Renal pelvis (tissue), 4 donors: ENCODE results near the gene SMYD1. TPM values are rescaled to one million over a fixed set of nuclear protein-coding genes. Genes with fewer than 3 reads are reported as not detected.

Experiments
- DNase-seq: peaks from one replicate; pipeline ENCODE4 v3.0.0-alpha.2; 2013
- polyA plus RNA-seq, 3 donors: library from polyadenylated mRNA; unstranded; fragments of 120-200 nt; gene quantifications; one replicate each; pipeline ENCODE4 v1.2.1, GENCODE V29; 2013; ENCODE audit not compliant: insufficient read length in 3 of 3

Gene SMYD1
- polyA plus RNA-seq, 3 donors, result 0.10 to 0.13 TPM; not detected in 1

GRCh38 chr2:88087073-88087472 is 19.4 kb downstream of the SMYD1 start:
- DNase-seq, result no peak

- DNase-seq, result no peak
Measured at GRCh38 chr2:88087763-88088162, 20.1 kb downstream of the SMYD1 start.

DNA sequence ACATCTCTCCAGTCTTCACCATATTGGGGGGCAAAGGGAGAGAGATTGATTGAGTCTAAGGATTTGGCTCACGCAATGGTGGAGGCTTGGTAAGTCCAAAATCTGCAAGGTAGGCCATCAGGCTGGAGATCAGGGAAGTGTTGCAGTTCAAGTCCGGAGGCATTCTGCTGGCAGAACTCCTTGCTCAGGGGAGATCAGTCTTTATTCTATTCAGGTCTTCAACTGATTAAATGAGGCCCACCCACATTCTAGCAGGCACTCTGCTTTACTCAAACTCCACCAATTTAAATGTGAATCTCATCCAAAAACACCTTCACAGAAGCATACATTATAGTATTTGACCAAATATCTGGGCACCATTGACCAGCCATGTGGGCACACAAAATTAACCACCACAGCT is 21.4 kb downstream of the SMYD1 start:
- DNase-seq, result no peak

GRCh38 chr2:88090446-88091283 is 23.0 kb downstream of the SMYD1 start:
- DNase-seq, result no peak

DNA sequence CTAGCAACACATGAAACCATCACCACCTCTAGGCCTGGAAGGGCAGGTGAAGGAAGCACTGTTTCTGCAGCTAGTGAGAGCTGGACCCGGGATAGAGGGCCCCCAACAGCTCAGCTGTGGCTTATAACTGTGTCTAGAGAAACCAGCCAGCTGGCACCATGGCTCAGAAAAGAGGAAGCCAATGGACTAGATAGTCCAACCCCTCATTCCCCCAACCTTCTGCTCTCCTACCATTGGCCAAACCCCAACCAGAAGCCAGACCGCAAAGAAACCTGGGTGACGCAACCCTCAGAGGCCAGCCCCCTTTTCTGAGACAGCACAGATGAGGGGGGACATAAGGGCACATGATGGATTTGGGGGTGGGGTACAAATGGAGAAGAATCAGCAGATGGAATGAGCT is 24.3 kb downstream of the SMYD1 start:
- DNase-seq, result no peak

DNA sequence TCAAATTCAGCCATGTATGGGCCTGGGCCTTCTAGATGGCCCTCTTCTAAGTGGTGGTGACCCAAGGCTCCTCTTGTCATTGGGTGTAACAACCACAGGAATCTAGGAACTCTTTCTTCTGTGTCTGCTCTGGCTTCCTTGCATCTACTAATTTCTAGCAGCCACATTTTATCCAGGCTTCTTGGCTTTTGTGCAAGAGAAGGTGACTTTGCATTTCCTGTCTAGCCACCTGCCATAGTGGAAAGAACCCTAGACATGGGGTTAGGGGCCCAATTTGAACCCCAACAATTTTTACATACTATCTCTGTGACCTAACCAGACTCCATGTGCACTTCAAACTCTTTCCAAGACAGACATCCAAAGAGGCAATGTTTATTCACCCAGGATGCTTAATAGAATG is 25.1 kb downstream of the SMYD1 start:
- DNase-seq, result no peak

DNA sequence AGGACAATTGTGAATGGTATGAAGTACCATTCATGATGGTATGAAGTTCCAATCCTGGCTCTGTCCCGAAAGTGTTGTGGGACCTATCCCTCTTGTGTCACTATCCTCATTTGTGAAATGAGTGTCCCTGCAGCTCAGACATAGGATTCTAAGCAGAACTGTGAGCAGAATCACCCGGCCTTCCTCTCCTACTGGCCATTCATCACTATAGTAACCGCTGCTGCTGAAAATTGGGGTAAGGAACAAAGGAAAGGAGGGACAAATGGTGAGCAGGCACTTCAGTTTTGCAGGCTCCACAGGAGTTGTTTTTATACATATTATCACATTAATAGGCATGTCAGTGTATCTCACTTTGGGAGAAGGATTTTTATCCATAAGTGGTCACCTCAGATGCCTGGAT is 27.4 kb downstream of the SMYD1 start:
- DNase-seq, result no peak

DNA sequence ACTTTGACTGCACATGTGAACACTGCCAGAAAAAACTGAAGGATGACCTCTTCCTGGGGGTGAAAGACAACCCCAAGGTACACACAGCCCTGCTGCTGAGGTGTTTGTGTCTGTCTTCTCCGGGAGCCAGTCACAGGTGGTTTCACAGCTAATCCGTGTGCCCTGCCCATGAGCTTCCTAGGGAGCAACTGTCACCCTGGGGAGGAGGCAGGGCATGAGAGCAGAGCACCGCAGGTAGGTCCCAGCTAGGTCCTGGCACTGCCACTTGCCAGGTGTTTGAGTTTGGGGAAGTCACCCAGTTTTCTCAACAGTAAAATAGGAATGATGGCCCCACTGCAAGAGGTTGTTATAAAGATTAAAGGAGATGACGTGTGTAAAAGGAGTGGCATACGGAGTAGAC is 29.1 kb downstream of the SMYD1 start:
- DNase-seq, result no peak

DNA sequence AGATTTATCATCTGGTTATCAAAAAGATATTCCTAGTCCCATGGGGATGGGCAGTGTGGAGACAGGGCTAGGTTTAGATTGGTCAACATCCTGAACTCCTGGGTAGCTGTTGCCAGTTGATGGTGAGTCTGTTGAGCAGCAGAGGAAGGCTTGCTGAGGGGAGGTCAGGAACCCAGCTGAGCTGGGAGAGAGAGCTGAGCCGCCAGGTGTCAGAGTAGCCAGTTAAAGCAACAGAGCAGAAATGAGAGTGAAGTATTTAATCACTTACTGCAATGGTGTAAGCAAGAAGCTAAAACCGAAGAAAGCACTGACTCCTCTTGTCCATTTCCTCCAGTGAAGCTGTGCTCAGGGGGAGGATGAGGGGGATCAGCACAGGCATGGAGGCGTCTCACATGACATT is 29.6 kb downstream of the SMYD1 start:
- DNase-seq, result no peak

GRCh38 chr2:88097891-88098557 is 30.4 kb downstream of the SMYD1 start:
- DNase-seq, result no peak

DNA sequence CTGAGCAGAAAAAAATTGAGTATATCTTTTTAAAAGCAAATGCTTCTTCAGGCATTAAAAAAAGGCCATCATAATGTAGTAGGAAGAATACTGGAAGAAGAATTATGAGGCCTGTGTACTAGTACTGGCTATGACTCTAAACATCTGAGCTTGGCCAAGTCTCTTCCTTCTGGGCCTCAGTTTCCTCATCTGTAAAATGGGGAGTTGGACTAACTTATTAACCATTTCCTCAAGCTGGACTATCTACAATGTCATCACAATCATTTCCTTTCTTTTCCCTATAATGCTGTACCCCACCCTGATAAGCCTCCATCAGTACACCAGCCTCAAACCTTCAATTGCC is 30.9 kb downstream of the SMYD1 start:
- no peak for DNase-seq

DNA sequence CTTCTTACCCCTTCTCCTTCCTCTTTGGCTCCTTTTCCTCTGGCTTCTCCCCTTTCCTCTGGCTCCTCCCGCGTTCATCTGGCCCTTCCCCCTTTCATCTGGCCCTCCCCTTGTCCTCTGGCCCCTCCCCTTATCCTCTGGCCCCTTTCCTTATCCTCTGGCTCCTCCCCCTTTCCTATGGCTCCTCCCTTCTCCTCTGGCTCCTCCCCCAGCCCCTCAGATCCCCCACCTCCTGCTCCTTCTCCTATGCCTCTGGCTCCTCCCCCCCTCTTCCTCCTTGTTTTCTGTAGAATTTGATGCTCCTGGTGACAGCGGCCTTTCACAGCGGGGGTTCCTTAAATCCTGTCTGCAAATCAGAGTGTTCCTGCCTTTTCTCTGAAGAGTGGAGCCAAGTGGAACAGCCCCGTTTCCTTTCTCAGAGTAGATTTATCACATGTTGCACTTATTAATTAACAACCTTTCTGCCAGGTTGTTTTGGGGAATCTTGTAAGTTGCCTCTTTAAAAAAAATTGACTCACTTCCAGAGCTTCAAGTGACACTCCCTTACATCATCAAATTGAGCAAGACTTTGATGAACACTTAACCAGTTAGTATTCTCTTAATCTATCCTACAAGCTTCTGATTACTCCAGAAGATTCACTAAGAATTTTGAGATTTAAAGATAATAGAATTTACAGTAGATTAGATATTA is 32.3 kb downstream of the SMYD1 start:
- no peak for DNase-seq

- no peak for DNase-seq
Measured at GRCh38 chr2:88100489-88100858, 32.8 kb downstream of the SMYD1 start.

DNA sequence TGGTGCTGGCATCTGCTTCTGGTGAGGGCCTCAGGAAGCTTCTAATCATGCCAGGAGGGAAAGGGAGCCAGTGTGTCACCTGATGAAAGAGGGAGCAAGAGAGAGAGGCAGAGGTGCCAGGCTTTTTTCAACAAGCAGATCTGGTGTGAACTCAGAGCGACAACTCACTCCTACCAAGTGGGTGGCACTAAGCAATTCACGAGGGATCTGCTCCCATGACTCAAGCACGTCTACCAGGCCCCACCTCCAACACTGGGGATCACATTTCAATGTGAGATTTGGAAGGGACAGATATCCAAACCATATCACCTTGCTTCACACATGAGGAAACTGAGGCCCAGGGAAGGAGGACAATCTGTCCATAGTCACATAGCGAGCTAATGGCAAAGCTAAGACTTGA is 41.2 kb downstream of the SMYD1 start:
- no peak for DNase-seq

- DNase-seq, result no peak
Measured at GRCh38 chr2:88110830-88111229, 43.2 kb downstream of the SMYD1 start.

GRCh38 chr2:88113069-88113468 is 45.4 kb downstream of the SMYD1 start:
- DNase-seq, result no peak

DNA sequence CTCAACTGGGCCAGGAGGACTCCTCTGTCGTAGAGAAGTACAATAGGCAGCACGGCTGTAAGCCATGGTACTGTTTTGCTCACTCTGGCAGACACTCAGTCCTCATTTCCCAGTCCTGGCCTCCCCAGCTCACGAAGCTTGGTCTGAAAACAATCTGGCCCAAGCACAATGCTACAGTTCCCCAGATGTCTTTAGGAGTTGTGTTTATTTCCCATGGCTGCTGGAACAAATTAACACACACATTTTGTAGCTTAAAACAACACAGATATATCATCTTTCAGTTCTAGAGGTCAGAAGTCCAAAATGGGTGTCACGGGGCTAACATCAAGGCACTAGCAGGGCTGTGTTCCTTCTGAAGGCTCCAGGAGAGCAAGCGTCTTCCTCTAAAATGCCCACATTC is 47.3 kb downstream of the SMYD1 start:
- DNase-seq, result no peak

DNA sequence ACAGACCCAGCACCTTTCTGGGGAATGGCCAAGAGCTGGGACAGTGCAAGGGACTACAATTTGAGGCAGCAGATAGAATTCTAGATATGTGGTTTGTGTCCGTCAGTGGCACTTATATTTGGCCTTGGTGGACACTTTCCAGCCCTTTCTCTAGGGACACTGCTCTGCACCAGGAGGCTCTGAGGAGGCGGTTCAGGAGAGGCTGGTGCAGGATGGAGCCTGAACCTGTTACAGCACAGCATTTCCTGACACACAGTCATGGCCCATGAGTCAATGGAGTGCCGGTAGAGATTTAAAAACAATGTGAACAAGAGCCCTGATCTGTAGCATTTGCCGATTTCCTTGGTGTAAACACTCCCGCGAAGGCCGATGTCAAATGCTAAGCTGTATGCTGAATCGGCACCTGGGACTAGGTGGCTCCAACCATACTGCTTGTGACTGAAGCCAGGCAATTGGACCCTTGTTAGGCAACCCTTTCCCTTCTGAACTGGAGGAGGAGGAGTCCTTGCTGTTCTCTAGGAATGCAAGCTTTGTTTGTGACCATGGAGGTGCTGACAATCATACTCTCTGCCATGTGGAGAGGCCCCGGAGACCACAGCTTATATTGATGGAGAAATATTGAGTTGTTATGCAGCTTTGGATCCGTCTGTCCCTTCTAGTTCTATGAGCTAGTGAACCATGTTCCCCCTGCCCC is 48.3 kb downstream of the SMYD1 start:
- no peak for DNase-seq

GRCh38 chr2:88116669-88117432 is 49.2 kb downstream of the SMYD1 start:
- DNase-seq, result no peak

- DNase-seq, result no peak
Measured at GRCh38 chr2:88117973-88118372, 50.3 kb downstream of the SMYD1 start.

- no peak for DNase-seq
Measured at GRCh38 chr2:88121678-88122077, 54.1 kb downstream of the SMYD1 start.
